Measurements from ENCODE around the gene IL6. TPM values are rescaled to one million over a fixed set of nuclear protein-coding genes. Genes with fewer than 3 reads are reported as not detected.
A peak's percentile ranks its signal among the peaks of the same experiment; 100 is the strongest.

Gene IL6
- total RNA-seq, 1 experiment from 2014 or later = 113 TPM

- intact Hi-C loops (cut with micrococcal nuclease) = no loop called here
- peak; percentile 68 for ATAC-seq
- H3K36me3 ChIP-seq (ENCODE audit: low read depth, low read length) = no peaks in the 10 kb centered on the region
Measured at GRCh38 chr7:22730921-22731654, 4.1 kb downstream of the IL6 start.

GRCh38 chr7:22731766-22732165 is 4.8 kb downstream of the IL6 start:
- TF ChIP-seq CTCF (conservative IDR thresholded peaks at IDR 0.05; ENCODE audit: low read depth, low read length) = no peak
- TF ChIP-seq EZH2phosphoT487 (IDR thresholded peaks at IDR 0.05; ENCODE audit: borderline replicate concordance, low read length) = no peak
- TF ChIP-seq EZH2 (IDR thresholded peaks at IDR 0.05; ENCODE audit: low read length, unreplicated experiment) = no peak
- Histone ChIP-seq H3K9me3 (ENCODE audit: low read length) (no peaks in the 10 kb centered on the region), H3K9me2 (replicated peaks; ENCODE audit: low read length) (no peaks in the 10 kb centered on the region), H3K4me3 (ENCODE audit: low read length) (no peak overlapping the region), H3K4me1 (ENCODE audit: insufficient read depth, low read length) (peaks cover 43% of the 10 kb centered on the region), H3F3A (ENCODE audit: low read length, unreplicated experiment) (no peaks in the 10 kb centered on the region), H4K20me1 (ENCODE audit: low read length) (no peaks in the 10 kb centered on the region), H3K36me3 (ENCODE audit: low read depth, low read length) (no peaks in the 10 kb centered on the region), H2AFZ (ENCODE audit: low read length) (no peak overlapping the region), H3K9ac (ENCODE audit: low read length) (peak overlapping the region; percentile 24; the same call in 1 of the 2 replicates), H3K4me2 (ENCODE audit: low read length) (no peak overlapping the region), H3K27ac (ENCODE audit: low read length) (peak overlapping the region; percentile 78), H3K27me3 (ENCODE audit: low read length) (no peaks in the 10 kb centered on the region), H3K79me2 (ENCODE audit: low read length) (peaks cover 7% of the 10 kb centered on the region; the same call in 1 of the 2 replicates)
- CTCF ChIA-PET = interaction anchor here (0.6 to 1.5 kb wide), 4 partner anchors 154 to 171 kb away, joined by 3 to 8 read pairs (median 3); no protein-coding TSS in a partner anchor
- ATAC-seq (no peak), DNase-seq (no peak)
- BruUV-seq (replicated peaks) = no TSS peak
- intact Hi-C loops (cut with micrococcal nuclease) = loop anchor here (1.0 to 2.0 kb wide), 2 partner anchors 171 to 323 kb away; no protein-coding TSS in a partner anchor
- POLR2A ChIA-PET (ENCODE audit: unreplicated experiment) = no interaction called here

More at GRCh38 chr7:22730921-22731654, 4.1 kb downstream of the IL6 start:
- POLR2A ChIA-PET (ENCODE audit: unreplicated experiment) = no interaction called here
- H2AFZ ChIP-seq (ENCODE audit: low read length) = no peak overlapping the region
- H3K4me3 ChIP-seq (ENCODE audit: low read length) = peak overlapping the region; percentile 52; the same call in 1 of the 2 replicates
- H3K9me3 ChIP-seq (ENCODE audit: low read length) = no peaks in the 10 kb centered on the region
- H3K27ac ChIP-seq (ENCODE audit: low read length) = peak overlapping the region; percentile 78
- CTCF ChIA-PET = interaction anchor here (0.6 to 1.5 kb wide), 6 partner anchors 99 to 171 kb away, joined by 3 to 8 read pairs (median 3); no protein-coding TSS in a partner anchor
- no peaks in the 10 kb centered on the region for H4K20me1 ChIP-seq (ENCODE audit: low read length)
- DNase-seq = peak; percentile 94
- no peaks in the 10 kb centered on the region for H3K27me3 ChIP-seq (ENCODE audit: low read length)
- H3K4me1 ChIP-seq (ENCODE audit: insufficient read depth, low read length) = peaks cover 48% of the 10 kb centered on the region
- H3K4me2 ChIP-seq (ENCODE audit: low read length) = peak overlapping the region; percentile 74
- BruUV-seq (replicated peaks) = no TSS peak
- no peak for TF ChIP-seq CTCF (conservative IDR thresholded peaks at IDR 0.05; ENCODE audit: low read depth, low read length)
- TF ChIP-seq EZH2phosphoT487 (IDR thresholded peaks at IDR 0.05; ENCODE audit: borderline replicate concordance, low read length) = no peak
- no peak for TF ChIP-seq EZH2 (IDR thresholded peaks at IDR 0.05; ENCODE audit: low read length, unreplicated experiment)
- H3F3A ChIP-seq (ENCODE audit: low read length, unreplicated experiment) = no peaks in the 10 kb centered on the region
- no peaks in the 10 kb centered on the region for H3K9me2 ChIP-seq (replicated peaks; ENCODE audit: low read length)
- peak overlapping the region; percentile 24; the same call in 1 of the 2 replicates for H3K9ac ChIP-seq (ENCODE audit: low read length)
- peaks cover 7% of the 10 kb centered on the region; the same call in 1 of the 2 replicates for H3K79me2 ChIP-seq (ENCODE audit: low read length)

Measured in PC-3 (cell line).